Activated CD4-positive, alpha-beta memory T cell treated with anti-CD3 and anti-CD28 coated beads, Interleukin-2, amount 10 ng/mL, durations not matched to agents 7 days and 5 days (primary cell): ENCODE results near the gene CLMN. TPM values are rescaled to one million over a fixed set of nuclear protein-coding genes. Genes with fewer than 3 reads are reported as not detected.
"Not testable (repeated sequence)": the region's sequence is repeated elsewhere in the genome, so short reads cannot be mapped to it uniquely, and the experiment has no call there.

Experiments
- CTCF ChIA-PET: fragments of 350-600 bp; sonication (Branson Sonifier 250); formaldehyde crosslinking; loops from one replicate; lab custom pipeline; 2021; ENCODE audit warnings: antibody characterized with exemption, inconsistent platforms; lab: Charles Lee
- POLR2A ChIA-PET: fragments of 350-600 bp; sonication (Branson Sonifier 250); formaldehyde crosslinking; loops from one replicate; lab custom pipeline; 2021; ENCODE audit warnings: antibody characterized with exemption; lab: Charles Lee
- DNase-seq: peaks from one replicate; pipeline ENCODE4 v3.0.0-alpha.2; 2020
- H3K27ac Mint-ChIP-seq: one replicate; pipeline ENCODE4 v1.8.0; 2021; ENCODE audit warnings: mild to moderate bottlenecking, mixed read lengths
- H3K27me3 Mint-ChIP-seq: one replicate; pipeline ENCODE4 v1.8.0; 2021; ENCODE audit warnings: mixed read lengths
- H3K36me3 Mint-ChIP-seq: one replicate; pipeline ENCODE4 v1.8.0; 2021; ENCODE audit warnings: low read depth, mixed read lengths
- H3K4me1 Mint-ChIP-seq: one replicate; pipeline ENCODE4 v1.8.0; 2021; ENCODE audit warnings: mixed read lengths
- H3K4me3 Mint-ChIP-seq: one replicate; pipeline ENCODE4 v1.8.0; 2021; ENCODE audit warnings: mild to moderate bottlenecking, mixed read lengths
- H3K9me3 Mint-ChIP-seq: one replicate; pipeline ENCODE4 v1.8.0; 2021; ENCODE audit warnings: mixed read lengths
- total RNA-seq, 2 experiments: library from RNA; stranded (reverse); gene quantifications; one replicate each; pipeline ENCODE4 v1.2.3, GENCODE V29; 2021

Gene CLMN
- total RNA-seq, 2 experiments from 2014 or later = 0.33 to 0.48 TPM

GRCh38 chr14:95208598-95208997 lies 111.1 kb downstream of the CLMN start:
- Mint-ChIP-seq H3K27ac (no peak overlapping the region), H3K4me1 (no peaks in the 10 kb centered on the region), H3K27me3 (peaks cover 10% of the 10 kb centered on the region), H3K9me3 (no peaks in the 10 kb centered on the region), H3K4me3 (no peak overlapping the region), H3K36me3 (no peaks in the 10 kb centered on the region)
- no peak for DNase-seq
- CTCF ChIA-PET = no interaction called here
- POLR2A ChIA-PET = no interaction called here

GRCh38 chr14:95207475-95208233 lies 112.1 kb downstream of the CLMN start:
- H3K4me3 Mint-ChIP-seq = no peak overlapping the region
- CTCF ChIA-PET = no interaction called here
- DNase-seq = no peak

GRCh38 chr14:95206534-95206933 lies 113.2 kb downstream of the CLMN start:
- no peak overlapping the region for H3K27ac Mint-ChIP-seq
- CTCF ChIA-PET = no interaction called here

More at GRCh38 chr14:95207475-95208233, 112.1 kb downstream of the CLMN start:
- Mint-ChIP-seq H3K27ac (no peak overlapping the region), H3K27me3 (peaks cover 10% of the 10 kb centered on the region), H3K4me1 (no peaks in the 10 kb centered on the region), H3K36me3 (no peaks in the 10 kb centered on the region), H3K9me3 (no peaks in the 10 kb centered on the region)
- POLR2A ChIA-PET = no interaction called here

GRCh38 chr14:95204705-95205104 lies 115.0 kb downstream of the CLMN start:
- H3K36me3 Mint-ChIP-seq = no peaks in the 10 kb centered on the region
- CTCF ChIA-PET = no interaction called here
- peaks cover 10% of the 10 kb centered on the region for H3K27me3 Mint-ChIP-seq
- no peak overlapping the region for H3K4me3 Mint-ChIP-seq
- POLR2A ChIA-PET = no interaction called here
- H3K27ac Mint-ChIP-seq = no peak overlapping the region
- no peaks in the 10 kb centered on the region for H3K4me1 Mint-ChIP-seq
- DNase-seq = no peak
- no peaks in the 10 kb centered on the region for H3K9me3 Mint-ChIP-seq

More at GRCh38 chr14:95206534-95206933, 113.2 kb downstream of the CLMN start:
- no peaks in the 10 kb centered on the region for H3K4me1 Mint-ChIP-seq
- H3K9me3 Mint-ChIP-seq = no peaks in the 10 kb centered on the region
- H3K4me3 Mint-ChIP-seq = no peak overlapping the region
- H3K36me3 Mint-ChIP-seq = no peaks in the 10 kb centered on the region
- H3K27me3 Mint-ChIP-seq = peaks cover 10% of the 10 kb centered on the region
- no peak for DNase-seq
- POLR2A ChIA-PET = no interaction called here

GRCh38 chr14:95201745-95202144 lies 118.0 kb downstream of the CLMN start:
- peaks cover 10% of the 10 kb centered on the region for H3K27me3 Mint-ChIP-seq
- CTCF ChIA-PET, POLR2A ChIA-PET, H3K4me3 Mint-ChIP-seq, H3K36me3 Mint-ChIP-seq, H3K9me3 Mint-ChIP-seq, H3K27ac Mint-ChIP-seq, DNase-seq, H3K4me1 Mint-ChIP-seq: not testable (repeated sequence)

GRCh38 chr14:95200404-95200803 lies 119.3 kb downstream of the CLMN start:
- POLR2A ChIA-PET = no interaction called here
- no peak for DNase-seq

GRCh38 chr14:95199298-95199983 lies 120.3 kb downstream of the CLMN start:
- H3K27ac Mint-ChIP-seq = no peak overlapping the region
- no peaks in the 10 kb centered on the region for H3K4me1 Mint-ChIP-seq
- no peak overlapping the region for H3K4me3 Mint-ChIP-seq
- H3K27me3 Mint-ChIP-seq = peaks cover 5% of the 10 kb centered on the region
- H3K36me3 Mint-ChIP-seq = no peaks in the 10 kb centered on the region
- DNase-seq = no peak
- no peaks in the 10 kb centered on the region for H3K9me3 Mint-ChIP-seq
- ChIA-PET POLR2A (no interaction called here), CTCF (no interaction called here)

More at GRCh38 chr14:95200404-95200803, 119.3 kb downstream of the CLMN start:
- Mint-ChIP-seq H3K27me3 (peaks cover 8% of the 10 kb centered on the region), H3K27ac (no peak overlapping the region), H3K4me1 (no peaks in the 10 kb centered on the region), H3K4me3 (no peak overlapping the region), H3K36me3 (no peaks in the 10 kb centered on the region), H3K9me3 (no peaks in the 10 kb centered on the region)
- CTCF ChIA-PET = no interaction called here

GRCh38 chr14:95198320-95198719 lies 121.4 kb downstream of the CLMN start:
- no peak for DNase-seq
- H3K27ac Mint-ChIP-seq = no peak overlapping the region
- H3K36me3 Mint-ChIP-seq = no peaks in the 10 kb centered on the region
- CTCF ChIA-PET = no interaction called here
- peaks cover 3% of the 10 kb centered on the region for H3K27me3 Mint-ChIP-seq
- POLR2A ChIA-PET = no interaction called here
- H3K9me3 Mint-ChIP-seq = no peaks in the 10 kb centered on the region
- H3K4me1 Mint-ChIP-seq = no peaks in the 10 kb centered on the region
- no peak overlapping the region for H3K4me3 Mint-ChIP-seq

- ChIA-PET CTCF (no interaction called here), POLR2A (no interaction called here)
- Mint-ChIP-seq H3K27me3 (peaks cover 3% of the 10 kb centered on the region), H3K27ac (no peak overlapping the region), H3K4me3 (no peak overlapping the region), H3K4me1 (no peaks in the 10 kb centered on the region), H3K36me3 (no peaks in the 10 kb centered on the region), H3K9me3 (no peaks in the 10 kb centered on the region)
- no peak for DNase-seq
These were observed 122.2 kb downstream of the CLMN start for GRCh38 chr14:95197551-95197950.

GRCh38 chr14:95196826-95197545 lies 122.7 kb downstream of the CLMN start:
- peaks cover 3% of the 10 kb centered on the region for H3K27me3 Mint-ChIP-seq
- no peak overlapping the region for H3K27ac Mint-ChIP-seq
- ChIA-PET CTCF (no interaction called here), POLR2A (no interaction called here)
- no peaks in the 10 kb centered on the region for H3K9me3 Mint-ChIP-seq
- no peak for DNase-seq
- H3K36me3 Mint-ChIP-seq = no peaks in the 10 kb centered on the region
- no peaks in the 10 kb centered on the region for H3K4me1 Mint-ChIP-seq
- H3K4me3 Mint-ChIP-seq = no peak overlapping the region

GRCh38 chr14:95196268-95196667 lies 123.4 kb downstream of the CLMN start:
- CTCF ChIA-PET = interaction anchor here (0.7 kb wide), 1 partner anchor 508 kb away, joined by 3 read pairs; no protein-coding TSS in a partner anchor
- H3K4me1 Mint-ChIP-seq = no peaks in the 10 kb centered on the region
- peaks cover 3% of the 10 kb centered on the region for H3K27me3 Mint-ChIP-seq
- no peak overlapping the region for H3K4me3 Mint-ChIP-seq
- POLR2A ChIA-PET = no interaction called here
- no peak overlapping the region for H3K27ac Mint-ChIP-seq
- no peak for DNase-seq
- no peaks in the 10 kb centered on the region for H3K36me3 Mint-ChIP-seq
- H3K9me3 Mint-ChIP-seq = no peaks in the 10 kb centered on the region

- no peak for DNase-seq
- CTCF ChIA-PET = no interaction called here
- Mint-ChIP-seq H3K4me1 (no peaks in the 10 kb centered on the region), H3K4me3 (no peak overlapping the region), H3K9me3 (no peaks in the 10 kb centered on the region), H3K36me3 (no peaks in the 10 kb centered on the region), H3K27me3 (peaks cover 3% of the 10 kb centered on the region), H3K27ac (no peak overlapping the region)
- POLR2A ChIA-PET = no interaction called here
These were observed 124.7 kb downstream of the CLMN start for GRCh38 chr14:95195031-95195430.

GRCh38 chr14:95193081-95193480 lies 126.6 kb downstream of the CLMN start:
- peaks cover 8% of the 10 kb centered on the region for H3K27me3 Mint-ChIP-seq
- DNase-seq = no peak
- no peak overlapping the region for H3K4me3 Mint-ChIP-seq
- no peak overlapping the region for H3K27ac Mint-ChIP-seq
- no peaks in the 10 kb centered on the region for H3K9me3 Mint-ChIP-seq
- H3K4me1 Mint-ChIP-seq = no peaks in the 10 kb centered on the region
- POLR2A ChIA-PET = no interaction called here
- CTCF ChIA-PET = no interaction called here
- no peaks in the 10 kb centered on the region for H3K36me3 Mint-ChIP-seq
